Prostate gland (tissue), 2 donors: ENCODE results near the gene NUP50.

Source experiments
- CTCF ChIP-seq, 4 experiments: fragments of 200-600 bp in 2 of 4; fragments of 450-650 bp in 2 of 4; sonication (generic) in 2 of 4; IDR thresholded peaks; 1 replicate in 3 of 4; 2 replicates in 1 of 4; pipeline ENCODE4 v1.5.1; 2016 to 2019; ENCODE audit warnings: antibody characterized with exemption in 4 of 4, mild to moderate bottlenecking in 2 of 4, moderate library complexity in 2 of 4
- POLR2A ChIP-seq: fragments of 450-650 bp; IDR thresholded peaks from one replicate; pipeline ENCODE4 v1.6.1; 2016; ENCODE audit warnings: antibody characterized with exemption, mild to moderate bottlenecking
- POLR2AphosphoS5 ChIP-seq: sonication (generic); formaldehyde crosslinking; IDR thresholded peaks from one replicate; pipeline ENCODE4 v1.6.1; 2017; ENCODE audit warnings: antibody characterized with exemption

GRCh38 chr22:45142376-45142775 lies 21.3 kb upstream of the NUP50 start:
- no peak for TF ChIP-seq CTCF (IDR thresholded peaks at IDR 0.05)
- no peak for TF ChIP-seq POLR2A
- TF ChIP-seq POLR2AphosphoS5: no peak
